ENCODE data around the gene TAF1D. TPM values are rescaled to one million over a fixed set of nuclear protein-coding genes. Genes with fewer than 3 reads are reported as not detected.

TAF1D gene
- total RNA-seq, 4 donors from 2014 or later = 28.3 to 114 (median 58.1) TPM

- H3K9me3 ChIP-seq = no peaks in the 10 kb centered on the region
- TF ChIP-seq POLR2AphosphoS5 (IDR thresholded peaks at IDR 0.05) = no peak
- no peak for TF ChIP-seq CTCF (IDR thresholded peaks at IDR 0.05)
- TF ChIP-seq EP300 (IDR thresholded peaks at IDR 0.05) = no peak
- TF ChIP-seq POLR2A (IDR thresholded peaks at IDR 0.05) = no peak
- H3K27me3 ChIP-seq = no peaks in the 10 kb centered on the region
- peaks cover 20 to 100% of the 10 kb centered on the region in 2 donors for H3K36me3 ChIP-seq
- no peak for ATAC-seq
- WGBS, 2 donors (ENCODE audit: low coverage in 1 of 2) = 55 to 61% methylated on average over 2 to 5 of the region's 6 CpGs
- no peak overlapping the region for H3K27ac ChIP-seq
- no peak overlapping the region for H3K4me3 ChIP-seq
- peaks cover 9 to 19% (median 10%) of the 10 kb centered on the region in 3 donors for H3K4me1 ChIP-seq
Observed at GRCh38 chr11:93733474-93733873, 7.8 kb downstream of the TAF1D start.

- TF ChIP-seq POLR2AphosphoS5 (IDR thresholded peaks at IDR 0.05) = no peak
- no peak for TF ChIP-seq POLR2A (IDR thresholded peaks at IDR 0.05)
- TF ChIP-seq CTCF (IDR thresholded peaks at IDR 0.05) = no peak
- no peak for TF ChIP-seq EP300 (IDR thresholded peaks at IDR 0.05)
- Histone ChIP-seq H3K36me3 (peaks cover 22 to 100% of the 10 kb centered on the region in 2 donors), H3K9me3 (no peaks in the 10 kb centered on the region), H3K4me3 (no peak overlapping the region), H3K4me1 (peaks cover 0 to 8% (median under 1%) of the 10 kb centered on the region in 3 donors), H3K27ac (no peak overlapping the region), H3K27me3 (no peaks in the 10 kb centered on the region)
- no peak for ATAC-seq
- 76 to 82% methylated on average over 4 of the region's 4 CpGs for WGBS, 2 donors (ENCODE audit: low coverage in 1 of 2)
Observed at GRCh38 chr11:93732237-93732892, 8.9 kb downstream of the TAF1D start.

GRCh38 chr11:93730108-93731107 is 10.9 kb downstream of the TAF1D start:
- Histone ChIP-seq H3K4me3 (no peak overlapping the region), H3K4me1 (peaks cover 0 to 4% (median 0%) of the 10 kb centered on the region in 3 donors), H3K27me3 (no peaks in the 10 kb centered on the region), H3K36me3 (peaks cover 22 to 100% of the 10 kb centered on the region in 2 donors), H3K9me3 (no peaks in the 10 kb centered on the region), H3K27ac (no peak overlapping the region)
- TF ChIP-seq POLR2A (IDR thresholded peaks at IDR 0.05) (no peak), CTCF (IDR thresholded peaks at IDR 0.05) (no peak), EP300 (IDR thresholded peaks at IDR 0.05) (no peak), POLR2AphosphoS5 (IDR thresholded peaks at IDR 0.05) (no peak)
- WGBS, 2 donors (ENCODE audit: low coverage in 1 of 2) = 71 to 75% methylated on average over 5 of the region's 5 CpGs
- no peak for ATAC-seq

GRCh38 chr11:93729129-93729616 is 12.1 kb downstream of the TAF1D start:
- no peaks in the 10 kb centered on the region for H3K9me3 ChIP-seq
- no peak overlapping the region for H3K4me3 ChIP-seq
- WGBS, 2 donors (ENCODE audit: low coverage in 1 of 2) = 87 to 100% methylated on average over 1 to 5 of the region's 5 CpGs
- no peak for ATAC-seq
- TF ChIP-seq POLR2AphosphoS5 (IDR thresholded peaks at IDR 0.05) = no peak
- no peaks in the 10 kb centered on the region for H3K27me3 ChIP-seq
- no peak overlapping the region for H3K27ac ChIP-seq
- no peaks in the 10 kb centered on the region for H3K4me1 ChIP-seq
- peaks cover 22 to 99% of the 10 kb centered on the region in 2 donors for H3K36me3 ChIP-seq

GRCh38 chr11:93728792-93729128 is 12.5 kb downstream of the TAF1D start:
- H3K36me3 ChIP-seq = peaks cover 22 to 99% of the 10 kb centered on the region in 2 donors
- no peak overlapping the region for H3K27ac ChIP-seq
- H3K4me3 ChIP-seq = no peak overlapping the region
- 95 to 100% methylated on average over 1 to 2 of the region's 2 CpGs for WGBS, 2 donors (ENCODE audit: low coverage in 1 of 2)
- ATAC-seq = no peak
- no peaks in the 10 kb centered on the region for H3K4me1 ChIP-seq
- no peak for TF ChIP-seq CTCF (IDR thresholded peaks at IDR 0.05)
- no peak for TF ChIP-seq POLR2AphosphoS5 (IDR thresholded peaks at IDR 0.05)
- no peak for TF ChIP-seq POLR2A (IDR thresholded peaks at IDR 0.05)
- no peak for TF ChIP-seq EP300 (IDR thresholded peaks at IDR 0.05)
- no peaks in the 10 kb centered on the region for H3K9me3 ChIP-seq
- H3K27me3 ChIP-seq = no peaks in the 10 kb centered on the region

All from gastroesophageal sphincter (tissue), 4 donors.